ENCODE measurements around the gene SKAP1.

Gene SKAP1

DNA sequence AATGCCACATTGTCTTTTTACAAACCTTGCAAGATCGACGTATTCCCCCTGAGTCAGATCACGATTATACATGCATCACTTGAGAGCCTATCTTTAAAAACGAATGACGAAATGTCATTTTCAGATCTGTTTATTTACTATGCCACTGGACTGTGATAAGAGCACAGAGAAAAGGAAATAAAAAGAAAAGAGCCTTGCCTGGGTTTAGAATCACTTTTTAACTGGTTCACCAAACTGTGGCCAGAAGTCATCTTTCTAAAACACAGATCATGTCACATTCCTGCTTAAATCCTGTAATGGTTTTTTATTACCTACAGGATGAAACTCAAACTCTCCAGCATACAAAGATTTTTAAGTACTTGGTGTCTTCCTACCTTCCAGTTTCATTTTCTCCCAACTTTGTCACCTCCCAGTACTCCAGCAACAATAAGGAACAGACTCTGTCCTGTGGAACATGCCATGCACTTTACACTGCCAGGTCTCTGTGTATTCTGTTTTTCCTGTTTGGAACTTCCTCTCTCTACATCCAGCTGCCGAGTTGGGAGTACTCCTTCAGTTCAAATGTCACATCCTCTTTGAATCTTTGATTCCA lies 231.0 kb downstream of the SKAP1 start:
- no peak for DNase-seq (ENCODE audit: low spot score)
- H3K27ac ChIP-seq = no peak overlapping the region
- ChIA-PET CTCF (interaction anchor here (0.6 kb wide), 1 partner anchor 526 kb away, joined by 6 read pairs; no protein-coding TSS in a partner anchor), POLR2A (ENCODE audit: low non-redundant PET) (no interaction called here)
- TF ChIP-seq, protein P1, sequence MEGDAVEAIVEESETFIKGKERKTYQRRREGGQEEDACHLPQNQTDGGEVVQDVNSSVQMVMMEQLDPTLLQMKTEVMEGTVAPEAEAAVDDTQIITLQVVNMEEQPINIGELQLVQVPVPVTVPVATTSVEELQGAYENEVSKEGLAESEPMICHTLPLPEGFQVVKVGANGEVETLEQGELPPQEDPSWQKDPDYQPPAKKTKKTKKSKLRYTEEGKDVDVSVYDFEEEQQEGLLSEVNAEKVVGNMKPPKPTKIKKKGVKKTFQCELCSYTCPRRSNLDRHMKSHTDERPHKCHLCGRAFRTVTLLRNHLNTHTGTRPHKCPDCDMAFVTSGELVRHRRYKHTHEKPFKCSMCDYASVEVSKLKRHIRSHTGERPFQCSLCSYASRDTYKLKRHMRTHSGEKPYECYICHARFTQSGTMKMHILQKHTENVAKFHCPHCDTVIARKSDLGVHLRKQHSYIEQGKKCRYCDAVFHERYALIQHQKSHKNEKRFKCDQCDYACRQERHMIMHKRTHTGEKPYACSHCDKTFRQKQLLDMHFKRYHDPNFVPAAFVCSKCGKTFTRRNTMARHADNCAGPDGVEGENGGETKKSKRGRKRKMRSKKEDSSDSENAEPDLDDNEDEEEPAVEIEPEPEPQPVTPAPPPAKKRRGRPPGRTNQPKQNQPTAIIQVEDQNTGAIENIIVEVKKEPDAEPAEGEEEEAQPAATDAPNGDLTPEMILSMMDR (conservative IDR thresholded peaks at IDR 0.05; ENCODE audit: low read depth) = no peak

DNA sequence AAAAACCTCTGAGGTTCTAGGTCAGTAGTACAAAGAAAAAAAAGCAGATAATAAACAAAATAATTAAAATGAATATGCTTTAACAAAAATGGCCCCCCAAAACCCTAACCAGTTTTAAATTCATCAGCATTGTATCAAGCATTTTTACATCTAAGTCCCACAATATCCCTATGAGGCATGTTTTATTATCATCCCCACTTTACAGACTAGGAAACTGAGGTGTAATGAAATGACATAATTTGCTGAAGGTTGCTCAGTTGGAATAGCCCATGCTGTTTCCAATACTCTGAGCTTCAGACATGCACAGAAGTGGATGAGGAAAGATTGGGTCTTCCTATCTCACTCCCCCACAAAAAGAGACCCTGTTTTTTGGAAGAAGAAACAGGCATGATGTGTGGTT lies 234.1 kb downstream of the SKAP1 start:
- CTCF ChIA-PET = no interaction called here
- TF ChIP-seq, protein P1 (conservative IDR thresholded peaks at IDR 0.05; ENCODE audit: low read depth) = no peak

DNA sequence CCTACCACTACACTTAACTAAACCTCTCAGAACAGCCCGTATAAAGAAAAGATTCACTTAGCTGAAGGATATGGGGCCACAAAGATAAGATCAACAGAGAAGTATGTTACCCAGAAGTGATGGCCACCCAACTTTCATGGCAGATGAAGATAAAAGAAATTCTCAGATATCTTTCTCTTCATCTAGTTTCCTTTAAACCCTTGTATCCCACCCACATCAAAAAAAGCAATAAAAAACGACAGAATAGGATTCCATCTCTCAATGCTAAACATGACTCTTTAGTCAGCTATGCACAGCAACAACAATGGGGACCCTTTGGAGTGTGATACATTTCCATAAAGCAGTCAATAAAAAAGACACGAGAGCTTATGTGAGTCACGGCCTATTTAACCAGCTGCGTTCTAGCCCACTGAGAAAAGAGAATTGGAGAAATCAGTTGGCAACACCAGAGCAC lies 235.9 kb downstream of the SKAP1 start:
- TF ChIP-seq, protein P1 (conservative IDR thresholded peaks at IDR 0.05; ENCODE audit: low read depth) = no peak
- POLR2A ChIA-PET (ENCODE audit: low non-redundant PET) = no interaction called here
- DNase-seq (ENCODE audit: low spot score) = no peak
- no peak overlapping the region for H3K27ac ChIP-seq
- CTCF ChIA-PET = no interaction called here

More for the DNA sequence above, 234.1 kb downstream of the SKAP1 start:
- POLR2A ChIA-PET (ENCODE audit: low non-redundant PET) = no interaction called here
- no peak for DNase-seq (ENCODE audit: low spot score)
- H3K27ac ChIP-seq = no peak overlapping the region

DNA sequence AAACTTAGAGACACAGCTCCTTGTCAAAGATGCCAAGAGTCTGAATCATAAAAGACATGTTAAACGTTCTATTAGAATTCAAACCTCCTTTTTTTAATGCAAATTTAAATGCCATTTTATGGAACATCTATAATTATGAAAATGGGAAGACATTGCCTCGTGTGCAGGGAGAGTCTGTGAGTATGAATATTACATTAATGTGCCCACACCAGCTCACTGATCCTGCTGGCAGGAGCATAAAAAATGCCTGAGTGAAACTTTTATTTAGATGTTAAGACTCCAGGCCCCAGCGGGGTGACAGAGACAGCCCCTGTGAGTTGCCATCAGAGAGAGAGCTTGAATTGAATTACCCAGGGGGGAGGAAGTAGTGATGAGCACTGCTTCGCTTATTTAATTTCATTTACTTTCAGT lies 237.7 kb downstream of the SKAP1 start:
- TF ChIP-seq, protein P1 (conservative IDR thresholded peaks at IDR 0.05; ENCODE audit: low read depth) = no peak
- DNase-seq (ENCODE audit: low spot score) = no peak
- ChIA-PET CTCF (interaction anchor here (0.6 kb wide), 1 partner anchor 167 kb away, joined by 4 read pairs; no protein-coding TSS in a partner anchor), POLR2A (ENCODE audit: low non-redundant PET) (no interaction called here)
- H3K27ac ChIP-seq = no peak overlapping the region

DNA sequence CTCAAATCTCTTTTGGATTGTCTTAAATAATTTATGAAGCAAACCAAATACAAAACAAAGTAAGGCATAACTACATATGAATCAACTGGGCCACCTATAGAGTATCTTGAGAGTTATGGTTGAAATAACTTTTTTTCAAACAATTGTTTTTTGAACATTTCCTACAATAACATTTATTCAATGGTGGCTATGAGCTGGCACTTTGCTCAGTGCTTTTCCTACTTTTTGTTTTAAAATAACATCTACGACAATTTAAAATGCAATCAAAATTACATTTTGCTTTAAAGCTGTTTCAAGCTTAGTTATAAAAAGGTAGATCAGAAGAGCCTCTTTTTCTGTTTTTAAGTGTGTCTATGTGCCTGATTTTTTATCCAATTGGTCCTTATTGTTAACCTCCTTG lies 238.7 kb downstream of the SKAP1 start:
- ChIA-PET CTCF (interaction anchor here (0.6 kb wide), 1 partner anchor 166 kb away, joined by 4 read pairs; no protein-coding TSS in a partner anchor), POLR2A (ENCODE audit: low non-redundant PET) (no interaction called here)
- TF ChIP-seq, protein P1 (conservative IDR thresholded peaks at IDR 0.05; ENCODE audit: low read depth) = no peak
- DNase-seq (ENCODE audit: low spot score) = no peak
- no peak overlapping the region for H3K27ac ChIP-seq

DNA sequence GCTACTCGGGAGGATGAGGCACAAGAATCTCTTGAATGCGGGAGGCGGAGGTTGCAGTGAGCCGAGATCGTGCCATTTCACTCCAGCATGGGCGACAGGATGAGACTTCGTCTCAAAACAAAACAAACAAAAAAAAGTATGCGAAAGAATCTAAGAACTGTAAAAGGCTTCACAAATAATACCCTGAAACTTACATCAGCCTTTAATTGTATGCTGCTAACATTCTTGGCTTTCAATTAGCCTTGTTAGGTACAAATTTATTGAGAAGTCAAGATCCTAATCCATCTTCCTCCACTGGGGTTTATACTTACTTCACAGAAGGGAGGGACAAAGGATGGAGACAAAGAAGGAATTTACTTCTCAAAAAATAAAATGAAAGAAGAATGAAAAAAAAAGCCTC lies 239.1 kb downstream of the SKAP1 start:
- H3K27ac ChIP-seq = no peak overlapping the region
- ChIA-PET POLR2A (ENCODE audit: low non-redundant PET) (no interaction called here), CTCF (no interaction called here)
- no peak for DNase-seq (ENCODE audit: low spot score)
- TF ChIP-seq, protein P1 (conservative IDR thresholded peaks at IDR 0.05; ENCODE audit: low read depth) = no peak

Data from RWPE1 (cell line).